ENCODE measurements around the gene GLB1L3.

The GLB1L3 gene

GRCh38 chr11:134360050-134360835 is 84.1 kb downstream of the GLB1L3 start:
- H3K4me3 ChIP-seq (ENCODE audit: low read depth, low read length) = no peak overlapping the region

GRCh38 chr11:134361661-134362060 is 85.5 kb downstream of the GLB1L3 start:
- H3K4me3 ChIP-seq (ENCODE audit: low read depth, low read length) = no peak overlapping the region
- TF ChIP-seq CTCF (IDR thresholded peaks at IDR 0.05; ENCODE audit: low read depth, low read length) = no peak

More at GRCh38 chr11:134360050-134360835, 84.1 kb downstream of the GLB1L3 start:
- peak; percentile 39 for TF ChIP-seq CTCF (IDR thresholded peaks at IDR 0.05; ENCODE audit: low read depth, low read length)

- no peak overlapping the region for H3K4me3 ChIP-seq (ENCODE audit: low read depth, low read length)
- no peak for TF ChIP-seq CTCF (IDR thresholded peaks at IDR 0.05; ENCODE audit: low read depth, low read length)
Measured at GRCh38 chr11:134362192-134362901, 86.2 kb downstream of the GLB1L3 start.

- no peak overlapping the region for H3K4me3 ChIP-seq (ENCODE audit: low read depth, low read length)
- no peak for TF ChIP-seq CTCF (IDR thresholded peaks at IDR 0.05; ENCODE audit: low read depth, low read length)
Measured at GRCh38 chr11:134363161-134363560, 87.0 kb downstream of the GLB1L3 start.

GRCh38 chr11:134363592-134363991 is 87.4 kb downstream of the GLB1L3 start:
- TF ChIP-seq CTCF (IDR thresholded peaks at IDR 0.05; ENCODE audit: low read depth, low read length) = no peak
- no peak overlapping the region for H3K4me3 ChIP-seq (ENCODE audit: low read depth, low read length)

- TF ChIP-seq CTCF (IDR thresholded peaks at IDR 0.05; ENCODE audit: low read depth, low read length) = no peak
- H3K4me3 ChIP-seq (ENCODE audit: low read depth, low read length) = no peak overlapping the region
Measured at GRCh38 chr11:134364261-134364660, 88.1 kb downstream of the GLB1L3 start.

Data from WI38 (cell line).